ENCODE results near the gene CCDC187.

Gene CCDC187

GRCh38 chr9:136303825-136304416, at the start of gene CCDC187:
TSS of gene CCDC187 (minus strand) at chr9:136304094. CDS start at chr9:136303830, 264 bp downstream.
- no peak for DNase-seq

- DNase-seq: no peak
Measured at GRCh38 chr9:136353088-136353487, 49.2 kb upstream of the CCDC187 start.

- peak in 1 of 2 experiments; percentile 35 for DNase-seq
Measured at GRCh38 chr9:136352682-136353081, 48.8 kb upstream of the CCDC187 start.

- DNase-seq: peak; percentile 44 to 48
Measured at GRCh38 chr9:136351868-136352267, 48.0 kb upstream of the CCDC187 start.

- no peak for DNase-seq
Measured at GRCh38 chr9:136351252-136351800, 47.4 kb upstream of the CCDC187 start.

- no peak for DNase-seq
Measured at GRCh38 chr9:136349546-136349945, 45.7 kb upstream of the CCDC187 start.

- DNase-seq: no peak
Measured at GRCh38 chr9:136348691-136349090, 44.8 kb upstream of the CCDC187 start.

GRCh38 chr9:136347472-136348256, 43.8 kb upstream of the CCDC187 start:
- no peak for DNase-seq

- no peak for DNase-seq
Measured at GRCh38 chr9:136346927-136347465, 43.1 kb upstream of the CCDC187 start.

- DNase-seq: no peak
Measured at GRCh38 chr9:136346157-136346481, 42.2 kb upstream of the CCDC187 start.

- DNase-seq: peak; percentile 41 to 47
Measured at GRCh38 chr9:136345281-136346156, 41.6 kb upstream of the CCDC187 start.

- no peak for DNase-seq
Measured at GRCh38 chr9:136344544-136345280, 40.8 kb upstream of the CCDC187 start.

- DNase-seq: no peak
Measured at GRCh38 chr9:136343884-136344269, 40.0 kb upstream of the CCDC187 start.

- no peak for DNase-seq
Measured at GRCh38 chr9:136343121-136343883, 39.4 kb upstream of the CCDC187 start.

- DNase-seq: no peak
Measured at GRCh38 chr9:136342181-136343120, 38.6 kb upstream of the CCDC187 start.

- no peak for DNase-seq
Measured at GRCh38 chr9:136341769-136342168, 37.9 kb upstream of the CCDC187 start.

- DNase-seq: no peak
Measured at GRCh38 chr9:136341042-136341655, 37.3 kb upstream of the CCDC187 start.

- DNase-seq: no peak
Measured at GRCh38 chr9:136340356-136341041, 36.6 kb upstream of the CCDC187 start.

GRCh38 chr9:136339958-136340310, 36.0 kb upstream of the CCDC187 start:
- no peak for DNase-seq
